Liver (tissue), 9 donors: Measurements from ENCODE around the gene CDC37. TPM values are rescaled to one million over a fixed set of nuclear protein-coding genes. Genes with fewer than 3 reads are reported as not detected.
"Not testable (repeated sequence)": the region's sequence is repeated elsewhere in the genome, so short reads cannot be mapped to it uniquely, and the experiment has no call there.

Experiments
- DNase-seq: peaks from one replicate; pipeline ENCODE4 v3.0.0-alpha.2; 2017; ENCODE audit warnings: low spot score
- H3K27ac ChIP-seq, 2 donors: one replicate each; pipeline ENCODE4 v1.7.0; 2013; ENCODE audit warnings: inconsistent platforms in 2 of 2, low read length in 2 of 2, control low read depth in 1 of 2, low read depth in 1 of 2, mild to moderate bottlenecking in 1 of 2
- H3K27me3 ChIP-seq, 4 donors: one replicate each; pipeline versions ENCODE4 v1.6.1 to v1.7.0; 2013; ENCODE audit warnings: low read length in 3 of 4, inconsistent platforms in 1 of 4, mild to moderate bottlenecking in 1 of 4, moderate library complexity in 1 of 4; ENCODE audit not compliant: control insufficient read depth in 4 of 4, insufficient read depth in 4 of 4
- H3K36me3 ChIP-seq, 4 donors: one replicate each; pipeline versions ENCODE4 v1.6.1 to v1.7.0; 2013; ENCODE audit warnings: low read length in 3 of 4, mild to moderate bottlenecking in 3 of 4, low read depth in 1 of 4, moderate library complexity in 1 of 4; ENCODE audit not compliant: control insufficient read depth in 4 of 4, insufficient read depth in 3 of 4
- H3K4me1 ChIP-seq, 4 donors: one replicate each; pipeline versions ENCODE4 v1.6.1 to v1.7.0; 2013; ENCODE audit warnings: low read length in 3 of 4, mild to moderate bottlenecking in 3 of 4, moderate library complexity in 1 of 4; ENCODE audit not compliant: control insufficient read depth in 4 of 4, insufficient read depth in 4 of 4
- H3K4me3 ChIP-seq, 3 donors: one replicate each; pipeline versions ENCODE4 v1.6.1 to v1.7.0; 2013; ENCODE audit warnings: low read length in 3 of 3, control low read depth in 1 of 3, low read depth in 1 of 3, mild to moderate bottlenecking in 1 of 3
- H3K9ac ChIP-seq, 2 donors: one replicate each; pipeline ENCODE4 v1.7.0; 2013; ENCODE audit warnings: low read length in 2 of 2, mild to moderate bottlenecking in 2 of 2, moderate library complexity in 2 of 2, control low read depth in 1 of 2, low read depth in 1 of 2
- H3K9me3 ChIP-seq, 4 donors: one replicate each; pipeline versions ENCODE4 v1.6.1 to v1.7.0; 2013; ENCODE audit warnings: low read length in 3 of 4; ENCODE audit not compliant: control insufficient read depth in 4 of 4
- EGR1 ChIP-seq, 2 donors: IDR thresholded peaks; 2 replicates each; pipeline ENCODE4 v1.6.1; 2016 to 2018; ENCODE audit warnings: antibody characterized with exemption in 2 of 2, low read depth in 2 of 2
- FOXA1 ChIP-seq: IDR thresholded peaks from 2 replicates; pipeline ENCODE4 v1.6.1; 2016; ENCODE audit warnings: antibody characterized with exemption
- FOXA2 ChIP-seq: IDR thresholded peaks from 2 replicates; pipeline ENCODE4 v1.6.1; 2016; ENCODE audit warnings: antibody characterized with exemption
- GABPA ChIP-seq, 2 donors: IDR thresholded peaks in 1 of 2; conservative IDR thresholded peaks in 1 of 2; 2 replicates each; pipeline ENCODE4 v1.6.1; 2016; ENCODE audit warnings: antibody characterized with exemption in 2 of 2, mild to moderate bottlenecking in 1 of 2, moderate library complexity in 1 of 2
- HNF4A ChIP-seq, 2 donors: conservative IDR thresholded peaks; 2 replicates each; pipeline ENCODE4 v1.6.1; 2016; ENCODE audit warnings: antibody characterized with exemption in 2 of 2, mild to moderate bottlenecking in 2 of 2
- HNF4G ChIP-seq: IDR thresholded peaks from 2 replicates; pipeline ENCODE4 v1.6.1; 2016; ENCODE audit warnings: antibody characterized with exemption
- JUND ChIP-seq, 2 donors: IDR thresholded peaks; 2 replicates each; pipeline ENCODE4 v1.6.1; 2016; ENCODE audit warnings: antibody characterized with exemption in 2 of 2
- NR2F2 ChIP-seq: IDR thresholded peaks from 2 replicates; pipeline ENCODE4 v1.6.1; 2016; ENCODE audit warnings: antibody characterized with exemption
- RAD21 ChIP-seq, 2 donors: IDR thresholded peaks; 2 replicates each; pipeline ENCODE4 v1.6.1; 2016; ENCODE audit warnings: antibody characterized with exemption in 2 of 2, mild to moderate bottlenecking in 2 of 2
- RXRA ChIP-seq, 2 donors: IDR thresholded peaks; 2 replicates each; pipeline ENCODE4 v1.6.1; 2017 to 2018; ENCODE audit warnings: antibody characterized with exemption in 2 of 2, mild to moderate bottlenecking in 1 of 2
- SP1 ChIP-seq: IDR thresholded peaks from 2 replicates; pipeline ENCODE4 v1.6.1; 2018; ENCODE audit warnings: antibody characterized with exemption, mild to moderate bottlenecking
- TAF1 ChIP-seq: conservative IDR thresholded peaks from 2 replicates; pipeline ENCODE4 v1.6.1; 2016; ENCODE audit warnings: antibody characterized with exemption, mild to moderate bottlenecking
- YY1 ChIP-seq: IDR thresholded peaks from 2 replicates; pipeline ENCODE4 v1.6.1; 2016; ENCODE audit warnings: antibody characterized with exemption, mild to moderate bottlenecking
- WGBS: extraction: QIAGEN DNeasy Blood & Tissue Kit; methylation state at CpG from one replicate; pipeline ENCODE4 v1.1.7; 2013; 5-methylcytosine and 5-hydroxymethylcytosine counted together
- polyA plus RNA-seq, 2 donors: library from polyadenylated mRNA; stranded (reverse) in 1 of 2; unstranded in 1 of 2; fragments of 200-250 nt in 1 of 2; fragments of >200 nt in 1 of 2; fragmentation: Nextera tagmentation in 1 of 2; extraction: Ambion mirVana in 1 of 2; gene quantifications; one replicate each; pipeline versions ENCODE4 v1.2.1 to v1.2.3, GENCODE V29; 2013 to 2015
- total RNA-seq, 2 donors: library from RNA; depleted of rRNA; stranded (reverse); fragments of >200 nt; gene quantifications; one replicate each; pipeline ENCODE4 v1.2.3, GENCODE V29; 2014
- TF ChIP-seq, protein P1 (sequence below): IDR thresholded peaks from 2 replicates; pipeline ENCODE4 v1.6.1; 2016; ENCODE audit warnings: antibody characterized with exemption
- TF ChIP-seq, protein P2 (sequence below): fragments of 150-350 bp; IDR thresholded peaks from 2 replicates; pipeline ENCODE4 v1.5.1; 2017; ENCODE audit warnings: improper control_type of control experiment, low read depth, low read length; ENCODE audit not compliant: missing input control
- TF ChIP-seq, protein P3 (sequence below): IDR thresholded peaks from 2 replicates; pipeline ENCODE4 v1.6.1; 2016; ENCODE audit warnings: antibody characterized with exemption
- TF ChIP-seq, protein P4 (sequence below): IDR thresholded peaks from 2 replicates; pipeline ENCODE4 v1.6.1; 2016; ENCODE audit warnings: antibody characterized with exemption, mild to moderate bottlenecking
- TF ChIP-seq, protein P5 (sequence below): IDR thresholded peaks from 2 replicates; pipeline ENCODE4 v1.6.1; 2016; ENCODE audit warnings: antibody characterized with exemption
- donor health status: healthy.
- donor health status: healthy.
- donor health status: healthy.
- donor health status: healthy.
- donor health status: healthy.

Gene CDC37
- total and polyA plus RNA-seq, 4 donors, result 46.0 to 69.9 (median 56.8) TPM

DNA sequence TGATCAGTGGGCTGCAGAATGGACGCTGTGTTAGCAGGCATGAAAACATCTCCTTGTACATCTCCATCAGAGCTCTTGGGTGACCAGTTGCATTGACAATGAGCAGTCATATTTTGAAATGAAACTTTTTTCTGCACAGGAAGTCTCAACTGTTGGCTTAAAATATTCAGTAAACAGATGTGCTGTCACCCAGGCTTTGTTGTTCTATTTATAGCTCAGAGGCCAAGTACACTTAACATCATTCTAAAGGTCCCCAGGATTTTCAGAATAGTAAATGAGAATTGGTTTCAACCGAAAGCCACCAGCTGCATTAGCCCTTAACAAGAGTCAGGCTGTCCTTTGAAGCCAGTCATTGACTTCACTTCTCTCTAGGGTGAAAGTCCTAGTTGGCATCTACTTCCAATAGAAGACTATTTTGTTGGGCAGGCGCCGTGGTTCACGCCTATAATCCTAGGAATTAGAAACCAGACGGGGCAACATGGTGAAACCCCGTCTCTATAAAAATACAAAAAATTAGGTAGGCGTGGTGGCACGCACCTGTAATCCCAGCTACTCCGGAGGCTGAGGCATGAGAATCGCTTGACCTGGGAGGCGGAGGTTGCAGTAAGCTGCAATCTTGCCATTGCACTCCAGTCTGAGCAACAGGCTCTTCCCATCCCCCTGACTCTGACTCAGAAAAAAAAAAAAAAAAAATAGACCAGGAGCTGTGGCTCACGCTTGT is 9.1 kb upstream of the CDC37 start:
- H3K9me3 ChIP-seq, result no peaks in the 10 kb centered on the region
- H3K4me1 ChIP-seq, result peaks cover 5 to 13% (median 9%) of the 10 kb centered on the region in 4 donors
- peak overlapping the region in 1 of 2 donors; percentile 12 for H3K27ac ChIP-seq
- 71% methylated on average over 13 of the region's 13 CpGs for whole genome bisulfite sequencing
- H3K4me3 ChIP-seq, result no peak overlapping the region
- TF ChIP-seq GABPA (IDR thresholded peaks at IDR 0.05 in 1 of 2, conservative IDR thresholded peaks at IDR 0.05 in 1 of 2), result no peak
- no peak for TF ChIP-seq RAD21 (IDR thresholded peaks at IDR 0.05)
- TF ChIP-seq SP1, result no peak
- TF ChIP-seq HNF4A (conservative IDR thresholded peaks at IDR 0.05), result no peak
- TF ChIP-seq EGR1 (IDR thresholded peaks at IDR 0.05; ENCODE audit: low read depth in 2 of 2), result no peak
- TF ChIP-seq, protein P1, sequence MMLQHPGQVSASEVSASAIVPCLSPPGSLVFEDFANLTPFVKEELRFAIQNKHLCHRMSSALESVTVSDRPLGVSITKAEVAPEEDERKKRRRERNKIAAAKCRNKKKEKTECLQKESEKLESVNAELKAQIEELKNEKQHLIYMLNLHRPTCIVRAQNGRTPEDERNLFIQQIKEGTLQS, result no peak
- no peak for TF ChIP-seq HNF4G
- TF ChIP-seq, protein P2, sequence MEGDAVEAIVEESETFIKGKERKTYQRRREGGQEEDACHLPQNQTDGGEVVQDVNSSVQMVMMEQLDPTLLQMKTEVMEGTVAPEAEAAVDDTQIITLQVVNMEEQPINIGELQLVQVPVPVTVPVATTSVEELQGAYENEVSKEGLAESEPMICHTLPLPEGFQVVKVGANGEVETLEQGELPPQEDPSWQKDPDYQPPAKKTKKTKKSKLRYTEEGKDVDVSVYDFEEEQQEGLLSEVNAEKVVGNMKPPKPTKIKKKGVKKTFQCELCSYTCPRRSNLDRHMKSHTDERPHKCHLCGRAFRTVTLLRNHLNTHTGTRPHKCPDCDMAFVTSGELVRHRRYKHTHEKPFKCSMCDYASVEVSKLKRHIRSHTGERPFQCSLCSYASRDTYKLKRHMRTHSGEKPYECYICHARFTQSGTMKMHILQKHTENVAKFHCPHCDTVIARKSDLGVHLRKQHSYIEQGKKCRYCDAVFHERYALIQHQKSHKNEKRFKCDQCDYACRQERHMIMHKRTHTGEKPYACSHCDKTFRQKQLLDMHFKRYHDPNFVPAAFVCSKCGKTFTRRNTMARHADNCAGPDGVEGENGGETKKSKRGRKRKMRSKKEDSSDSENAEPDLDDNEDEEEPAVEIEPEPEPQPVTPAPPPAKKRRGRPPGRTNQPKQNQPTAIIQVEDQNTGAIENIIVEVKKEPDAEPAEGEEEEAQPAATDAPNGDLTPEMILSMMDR, result no peak
- TF ChIP-seq JUND (IDR thresholded peaks at IDR 0.05), result no peak
- no peak for TF ChIP-seq FOXA2
- TF ChIP-seq, protein P3, sequence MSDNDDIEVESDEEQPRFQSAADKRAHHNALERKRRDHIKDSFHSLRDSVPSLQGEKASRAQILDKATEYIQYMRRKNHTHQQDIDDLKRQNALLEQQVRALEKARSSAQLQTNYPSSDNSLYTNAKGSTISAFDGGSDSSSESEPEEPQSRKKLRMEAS, result no peak
- TF ChIP-seq NR2F2, result no peak
- no peak for TF ChIP-seq YY1
- no peak overlapping the region for H3K9ac ChIP-seq
- DNase-seq, result no peak
- H3K27me3 ChIP-seq, result no peaks in the 10 kb centered on the region
- no peaks in the 10 kb centered on the region for H3K36me3 ChIP-seq

DNA sequence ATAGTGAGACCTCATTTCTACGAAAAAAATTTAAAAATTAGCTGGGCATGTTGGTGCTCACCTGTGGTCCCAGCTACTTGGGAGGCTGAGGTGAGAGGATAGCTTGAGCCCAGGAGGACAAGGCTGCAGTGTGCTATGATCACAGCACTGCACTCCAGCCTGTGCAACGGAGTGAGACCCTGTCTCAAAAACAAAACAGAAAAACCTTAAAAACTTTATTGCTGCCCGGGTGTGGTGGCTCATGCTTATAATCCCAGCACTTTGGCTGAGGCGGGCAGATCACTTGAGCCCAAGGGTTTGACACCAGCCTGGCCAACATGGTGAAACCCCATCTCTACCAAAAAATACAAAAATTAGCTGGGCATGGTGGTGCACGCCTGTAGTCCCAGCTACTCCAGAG is 7.9 kb upstream of the CDC37 start:
- not testable (repeated sequence) for H3K27me3 ChIP-seq, H3K9ac ChIP-seq, H3K36me3 ChIP-seq, DNase-seq, H3K4me1 ChIP-seq, H3K9me3 ChIP-seq, H3K4me3 ChIP-seq, H3K27ac ChIP-seq
- 79% methylated on average over 5 of the region's 5 CpGs for WGBS

DNA sequence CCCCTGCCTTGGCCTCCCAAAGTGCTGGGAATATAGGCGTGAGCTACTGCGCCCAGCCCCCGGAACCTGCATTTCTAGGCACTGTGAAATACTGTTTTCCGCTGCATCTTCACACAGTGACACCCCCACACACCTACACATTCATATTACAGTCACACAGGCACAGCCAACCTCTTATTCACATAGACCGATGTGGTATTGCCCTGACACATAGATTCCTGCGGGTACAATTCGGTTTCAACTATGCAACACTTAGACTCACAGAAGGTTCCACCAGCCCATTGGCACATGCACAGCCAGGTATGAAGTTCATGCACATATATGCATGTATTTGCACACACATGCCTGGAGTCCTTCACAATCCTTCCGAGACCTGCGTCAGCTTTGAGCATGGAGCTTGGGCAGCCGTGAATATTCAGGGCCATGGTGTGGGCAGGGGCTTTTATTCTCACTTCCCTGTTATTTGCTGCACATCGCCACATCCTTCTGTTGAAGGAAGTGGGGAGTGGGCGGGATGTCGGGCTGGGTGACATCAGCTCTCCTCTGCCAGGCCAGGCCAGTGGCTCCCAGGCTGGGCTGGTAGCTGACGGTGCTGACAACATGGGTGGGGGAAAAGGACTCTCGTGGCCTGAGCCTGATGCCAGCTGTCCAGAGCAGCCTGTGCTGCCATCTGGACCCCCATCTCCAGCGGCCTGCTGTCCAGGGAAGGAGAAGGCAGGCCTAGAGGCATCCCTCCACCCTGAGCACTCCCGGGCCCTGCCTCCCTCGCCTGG is 5.4 kb upstream of the CDC37 start:
- Histone ChIP-seq H3K9ac (no peak overlapping the region), H3K4me1 (peaks cover 3 to 11% (median 8%) of the 10 kb centered on the region in 4 donors), H3K36me3 (no peaks in the 10 kb centered on the region), H3K9me3 (no peaks in the 10 kb centered on the region), H3K4me3 (no peak overlapping the region), H3K27me3 (no peaks in the 10 kb centered on the region), H3K27ac (peak overlapping the region in 1 of 2 donors; percentile 4)
- 60% methylated on average over 18 of the region's 18 CpGs for WGBS
- TF ChIP-seq TAF1 (no peak), SP1 (no peak), YY1 (no peak), RXRA (IDR thresholded peaks at IDR 0.05) (no peak), JUND (IDR thresholded peaks at IDR 0.05) (no peak), FOXA1 (no peak), RAD21 (IDR thresholded peaks at IDR 0.05) (no peak), NR2F2 (no peak), HNF4A (conservative IDR thresholded peaks at IDR 0.05) (no peak), FOXA2 (no peak)
- TF ChIP-seq, protein P4, sequence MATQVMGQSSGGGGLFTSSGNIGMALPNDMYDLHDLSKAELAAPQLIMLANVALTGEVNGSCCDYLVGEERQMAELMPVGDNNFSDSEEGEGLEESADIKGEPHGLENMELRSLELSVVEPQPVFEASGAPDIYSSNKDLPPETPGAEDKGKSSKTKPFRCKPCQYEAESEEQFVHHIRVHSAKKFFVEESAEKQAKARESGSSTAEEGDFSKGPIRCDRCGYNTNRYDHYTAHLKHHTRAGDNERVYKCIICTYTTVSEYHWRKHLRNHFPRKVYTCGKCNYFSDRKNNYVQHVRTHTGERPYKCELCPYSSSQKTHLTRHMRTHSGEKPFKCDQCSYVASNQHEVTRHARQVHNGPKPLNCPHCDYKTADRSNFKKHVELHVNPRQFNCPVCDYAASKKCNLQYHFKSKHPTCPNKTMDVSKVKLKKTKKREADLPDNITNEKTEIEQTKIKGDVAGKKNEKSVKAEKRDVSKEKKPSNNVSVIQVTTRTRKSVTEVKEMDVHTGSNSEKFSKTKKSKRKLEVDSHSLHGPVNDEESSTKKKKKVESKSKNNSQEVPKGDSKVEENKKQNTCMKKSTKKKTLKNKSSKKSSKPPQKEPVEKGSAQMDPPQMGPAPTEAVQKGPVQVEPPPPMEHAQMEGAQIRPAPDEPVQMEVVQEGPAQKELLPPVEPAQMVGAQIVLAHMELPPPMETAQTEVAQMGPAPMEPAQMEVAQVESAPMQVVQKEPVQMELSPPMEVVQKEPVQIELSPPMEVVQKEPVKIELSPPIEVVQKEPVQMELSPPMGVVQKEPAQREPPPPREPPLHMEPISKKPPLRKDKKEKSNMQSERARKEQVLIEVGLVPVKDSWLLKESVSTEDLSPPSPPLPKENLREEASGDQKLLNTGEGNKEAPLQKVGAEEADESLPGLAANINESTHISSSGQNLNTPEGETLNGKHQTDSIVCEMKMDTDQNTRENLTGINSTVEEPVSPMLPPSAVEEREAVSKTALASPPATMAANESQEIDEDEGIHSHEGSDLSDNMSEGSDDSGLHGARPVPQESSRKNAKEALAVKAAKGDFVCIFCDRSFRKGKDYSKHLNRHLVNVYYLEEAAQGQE, result no peak
- TF ChIP-seq, protein P5, sequence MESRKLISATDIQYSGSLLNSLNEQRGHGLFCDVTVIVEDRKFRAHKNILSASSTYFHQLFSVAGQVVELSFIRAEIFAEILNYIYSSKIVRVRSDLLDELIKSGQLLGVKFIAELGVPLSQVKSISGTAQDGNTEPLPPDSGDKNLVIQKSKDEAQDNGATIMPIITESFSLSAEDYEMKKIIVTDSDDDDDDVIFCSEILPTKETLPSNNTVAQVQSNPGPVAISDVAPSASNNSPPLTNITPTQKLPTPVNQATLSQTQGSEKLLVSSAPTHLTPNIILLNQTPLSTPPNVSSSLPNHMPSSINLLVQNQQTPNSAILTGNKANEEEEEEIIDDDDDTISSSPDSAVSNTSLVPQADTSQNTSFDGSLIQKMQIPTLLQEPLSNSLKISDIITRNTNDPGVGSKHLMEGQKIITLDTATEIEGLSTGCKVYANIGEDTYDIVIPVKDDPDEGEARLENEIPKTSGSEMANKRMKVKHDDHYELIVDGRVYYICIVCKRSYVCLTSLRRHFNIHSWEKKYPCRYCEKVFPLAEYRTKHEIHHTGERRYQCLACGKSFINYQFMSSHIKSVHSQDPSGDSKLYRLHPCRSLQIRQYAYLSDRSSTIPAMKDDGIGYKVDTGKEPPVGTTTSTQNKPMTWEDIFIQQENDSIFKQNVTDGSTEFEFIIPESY, result no peak
- TF ChIP-seq, protein P1, result no peak
- no peak for DNase-seq
